K562 (cell line): Measurements from ENCODE around the gene RIPOR2.

ENCODE experiments used
- HMGXB4 ChIP-seq: sonication (generic); formaldehyde crosslinking; IDR thresholded peaks from 2 replicates; pipeline ENCODE4 v1.8.1; 2023; ENCODE audit warnings: mild to moderate bottlenecking, missing genetic modification reagents
- HNRNPK ChIP-seq: fragments of 200-400 bp; formaldehyde crosslinking; IDR thresholded peaks from one replicate; pipeline ENCODE4 v1.6.1; 2018; ENCODE audit warnings: mild to moderate bottlenecking, low read depth, low read length; ENCODE audit not compliant: poor library complexity, severe bottlenecking
- POLR2A ChIP-seq: fragments of 450-650 bp; conservative IDR thresholded peaks from 2 replicates; pipeline ENCODE4 v1.6.1; 2016
- SP1 ChIP-seq: sonication (generic); formaldehyde crosslinking; IDR thresholded peaks from 2 replicates; pipeline ENCODE4 v1.8.1; 2022; ENCODE audit warnings: mild to moderate bottlenecking, missing genetic modification reagents
- TCFL5 ChIP-seq: fragments of 250-450 bp; sonication (Bioruptor Pico); conservative IDR thresholded peaks from 2 replicates; pipeline ENCODE4 v1.6.1; 2021; ENCODE audit warnings: mild to moderate bottlenecking, moderate library complexity, matching md5 sums
- YY1 ChIP-seq, 3 experiments: IDR thresholded peaks; 2 replicates each; pipeline ENCODE4 v1.6.1; 2011; ENCODE audit warnings: low read length in 2 of 3, mild to moderate bottlenecking in 2 of 3, moderate library complexity in 2 of 3, borderline replicate concordance in 1 of 3, control low read depth in 1 of 3, low read depth in 1 of 3; ENCODE audit not compliant: insufficient read depth in 3 of 3, insufficient replicate concordance in 2 of 3, control insufficient read depth in 1 of 3, insufficient read length in 1 of 3; ENCODE audit errors: extremely low read depth in 1 of 3
- ZNF384 ChIP-seq: IDR thresholded peaks from 2 replicates; pipeline ENCODE4 v1.6.1; 2012; ENCODE audit warnings: low read depth, low read length, improper control_type of control experiment

GRCh38 chr6:24945054-24945453 is 9.3 kb upstream of the RIPOR2 start:
- TF ChIP-seq POLR2A (no peak), HNRNPK (no peak), TCFL5 (CRISPR knock-in tag) (no peak), SP1 (CRISPR knock-in tag) (no peak), YY1 (IDR thresholded peaks at IDR 0.05; ENCODE audit: borderline replicate concordance in 1 of 3, control insufficient read depth in 1 of 3, extremely low read depth in 1 of 3, insufficient read depth in 3 of 3, insufficient read length in 1 of 3, insufficient replicate concordance in 2 of 3, low read depth in 1 of 3, low read length in 2 of 3) (no peak), HMGXB4 (CRISPR knock-in tag) (no peak), ZNF384 (no peak)
